Keratinocyte (primary cell): Measurements from ENCODE around the gene INSC. TPM values are rescaled to one million over a fixed set of nuclear protein-coding genes. Genes with fewer than 3 reads are reported as not detected.

ENCODE experiments used
- DNase-seq: peaks from one replicate; pipeline ENCODE4 v3.0.0-alpha.2; 2011; ENCODE audit warnings: low read depth, missing footprints, low spot score
- FAIRE-seq: peaks from 2 replicates; lab custom pipeline; 2011; peaks lifted over from hg19 to GRCh38; lab: Jason Lieb, UNC
- H2AFZ ChIP-seq: 2 replicates; pipeline ENCODE4 v1.6.0; 2012; ENCODE audit warnings: low read length, control low read depth, inconsistent platforms; ENCODE audit not compliant: control insufficient read depth
- H3K27ac ChIP-seq: 2 replicates; pipeline ENCODE4 v1.5.1; 2011; ENCODE audit warnings: low read length; ENCODE audit not compliant: control insufficient read depth, insufficient read depth
- H3K27me3 ChIP-seq: 3 replicates; pipeline ENCODE4 v1.6.0; 2011; ENCODE audit warnings: low read length; ENCODE audit not compliant: control insufficient read depth, insufficient read depth; ENCODE audit errors: extremely low read depth
- H3K36me3 ChIP-seq, 2 experiments: 2 replicates in 1 of 2; 3 replicates in 1 of 2; pipeline ENCODE4 v1.5.1; 2011; ENCODE audit warnings: low read length in 2 of 2, mild to moderate bottlenecking in 1 of 2; ENCODE audit not compliant: control insufficient read depth in 2 of 2, insufficient read depth in 2 of 2; ENCODE audit errors: extremely low read depth in 1 of 2
- H3K4me1 ChIP-seq: 3 replicates; pipeline ENCODE4 v1.5.1; 2011; ENCODE audit warnings: low read length; ENCODE audit not compliant: control insufficient read depth, insufficient read depth; ENCODE audit errors: extremely low read depth
- H3K4me2 ChIP-seq: 3 replicates; pipeline ENCODE4 v1.6.0; 2011; ENCODE audit warnings: low read depth, low read length; ENCODE audit not compliant: control insufficient read depth, insufficient read depth; ENCODE audit errors: extremely low read depth
- H3K4me3 ChIP-seq, 3 experiments: fragments of 200-600 bp in 1 of 3; sonication (generic) in 1 of 3; 2 replicates in 2 of 3; 3 replicates in 1 of 3; pipeline ENCODE4 v1.5.1; 2011 to 2016; ENCODE audit warnings: low read length in 3 of 3, mild to moderate bottlenecking in 3 of 3, control low read depth in 2 of 3, inconsistent platforms in 1 of 3, low read depth in 1 of 3, mixed read lengths in 1 of 3, mixed run types in 1 of 3, moderate library complexity in 1 of 3; ENCODE audit not compliant: control insufficient read depth in 2 of 3, insufficient read depth in 2 of 3; ENCODE audit errors: extremely low read depth in 1 of 3
- H3K79me2 ChIP-seq: 2 replicates; pipeline ENCODE4 v1.6.0; 2012; ENCODE audit warnings: low read length; ENCODE audit not compliant: control insufficient read depth, insufficient read depth
- H3K9ac ChIP-seq: 3 replicates; pipeline ENCODE4 v1.6.0; 2011; ENCODE audit warnings: low read length; ENCODE audit not compliant: control insufficient read depth, insufficient read depth; ENCODE audit errors: extremely low read depth
- H3K9me1 ChIP-seq: 3 replicates; pipeline ENCODE4 v1.6.0; 2011; ENCODE audit warnings: low read length; ENCODE audit not compliant: control insufficient read depth, insufficient read depth; ENCODE audit errors: extremely low read depth
- H3K9me3 ChIP-seq: 2 replicates; pipeline ENCODE4 v1.5.1; 2012; ENCODE audit warnings: low read depth, low read length; ENCODE audit not compliant: control insufficient read depth
- H4K20me1 ChIP-seq: 3 replicates; pipeline ENCODE4 v1.6.0; 2011; ENCODE audit warnings: low read length; ENCODE audit not compliant: control insufficient read depth, insufficient read depth; ENCODE audit errors: extremely low read depth
- EZH2 ChIP-seq: IDR thresholded peaks from one replicate; pipeline ENCODE4 v1.6.1; 2012; ENCODE audit warnings: inconsistent platforms, mild to moderate bottlenecking, low read length, moderate library complexity
- dilution Hi-C: fragments of 300-500 bp; cut with MboI; formaldehyde crosslinking; loops from one replicate; pipeline ENCODE4 v1.7.0; 2020; ENCODE audit warnings: low sequenced_read_pairs; ENCODE audit not compliant: extremely low pct_ligation_motif_present
- polyA plus RNA-seq, 5 experiments: library from polyadenylated mRNA; depleted of rRNA in 3 of 5; stranded (reverse) in 3 of 5; stranded (forward) in 1 of 5; unstranded in 1 of 5; fragments of >200 nt; gene quantifications; 1 replicate in 1 of 5; 2 replicates in 3 of 5; 3 replicates in 1 of 5; pipeline versions ENCODE4 v1.2.1 to v1.2.3, GENCODE V29; 2011 to 2012; ENCODE audit warnings: missing spikeins in 2 of 5, low read depth in 1 of 5, low replicate concordance in 1 of 5
- TF ChIP-seq, protein P1 (sequence below), 3 experiments: IDR thresholded peaks in 1 of 3; conservative IDR thresholded peaks in 1 of 3; optimal IDR thresholded peaks in 1 of 3; 2 replicates in 2 of 3; 3 replicates in 1 of 3; pipeline versions ENCODE3 to v1.5.1; 2011; ENCODE audit warnings: low read length in 3 of 3, mild to moderate bottlenecking in 3 of 3, moderate library complexity in 2 of 3, control low read depth in 1 of 3, inconsistent platforms in 1 of 3; ENCODE audit not compliant: insufficient read depth in 2 of 3; ENCODE audit errors: extremely low read depth in 1 of 3

The INSC gene
- polyA plus RNA-seq, 1 donor (not counting 4 experiments of a cell fraction or from before 2014, with no cell fraction given), result 0.13 TPM

DNA sequence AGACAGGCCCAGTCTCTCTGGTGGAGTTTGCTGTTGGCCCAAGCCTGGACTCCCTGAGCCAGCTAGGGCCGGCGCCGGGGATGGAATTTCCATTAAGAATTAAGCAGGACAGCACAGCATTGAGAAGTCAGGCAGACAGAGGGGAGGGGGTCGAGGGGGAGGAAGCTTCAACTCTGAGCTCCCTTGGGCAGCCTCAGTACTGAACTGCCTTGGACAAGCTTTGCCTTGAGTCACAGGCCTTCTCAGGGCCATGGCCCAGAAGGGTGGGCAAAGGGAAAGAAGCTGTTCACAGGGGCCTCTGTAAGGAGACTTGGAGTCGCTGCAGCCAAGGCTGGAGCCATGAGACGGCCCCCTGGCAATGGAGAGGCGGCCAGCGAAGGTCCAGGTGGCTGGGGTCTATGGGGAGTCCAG is 2.6 kb upstream of the INSC start:
- Histone ChIP-seq H3K9me3 (no peaks in the 10 kb centered on the region), H3K27me3 (peaks cover 13% of the 10 kb centered on the region), H3K4me3 (no peak overlapping the region), H3K27ac (no peak overlapping the region), H3K79me2 (no peaks in the 10 kb centered on the region), H3K4me2 (no peak overlapping the region), H3K4me1 (peaks cover 10% of the 10 kb centered on the region), H2AFZ (no peak overlapping the region), H3K36me3 (no peaks in the 10 kb centered on the region), H4K20me1 (no peaks in the 10 kb centered on the region), H3K9ac (no peak overlapping the region), H3K9me1 (no peaks in the 10 kb centered on the region)
- dilution Hi-C loops, result no loop called here
- TF ChIP-seq, protein P1, sequence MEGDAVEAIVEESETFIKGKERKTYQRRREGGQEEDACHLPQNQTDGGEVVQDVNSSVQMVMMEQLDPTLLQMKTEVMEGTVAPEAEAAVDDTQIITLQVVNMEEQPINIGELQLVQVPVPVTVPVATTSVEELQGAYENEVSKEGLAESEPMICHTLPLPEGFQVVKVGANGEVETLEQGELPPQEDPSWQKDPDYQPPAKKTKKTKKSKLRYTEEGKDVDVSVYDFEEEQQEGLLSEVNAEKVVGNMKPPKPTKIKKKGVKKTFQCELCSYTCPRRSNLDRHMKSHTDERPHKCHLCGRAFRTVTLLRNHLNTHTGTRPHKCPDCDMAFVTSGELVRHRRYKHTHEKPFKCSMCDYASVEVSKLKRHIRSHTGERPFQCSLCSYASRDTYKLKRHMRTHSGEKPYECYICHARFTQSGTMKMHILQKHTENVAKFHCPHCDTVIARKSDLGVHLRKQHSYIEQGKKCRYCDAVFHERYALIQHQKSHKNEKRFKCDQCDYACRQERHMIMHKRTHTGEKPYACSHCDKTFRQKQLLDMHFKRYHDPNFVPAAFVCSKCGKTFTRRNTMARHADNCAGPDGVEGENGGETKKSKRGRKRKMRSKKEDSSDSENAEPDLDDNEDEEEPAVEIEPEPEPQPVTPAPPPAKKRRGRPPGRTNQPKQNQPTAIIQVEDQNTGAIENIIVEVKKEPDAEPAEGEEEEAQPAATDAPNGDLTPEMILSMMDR (optimal IDR thresholded peaks at IDR 0.05 in 1 of 3, IDR thresholded peaks at IDR 0.05 in 1 of 3, conservative IDR thresholded peaks at IDR 0.05 in 1 of 3; ENCODE audit: extremely low read depth in 1 of 3, insufficient read depth in 2 of 3, low read length in 3 of 3), result no peak
- no peak for TF ChIP-seq EZH2
- FAIRE-seq, result no peak
- no peak for DNase-seq

DNA sequence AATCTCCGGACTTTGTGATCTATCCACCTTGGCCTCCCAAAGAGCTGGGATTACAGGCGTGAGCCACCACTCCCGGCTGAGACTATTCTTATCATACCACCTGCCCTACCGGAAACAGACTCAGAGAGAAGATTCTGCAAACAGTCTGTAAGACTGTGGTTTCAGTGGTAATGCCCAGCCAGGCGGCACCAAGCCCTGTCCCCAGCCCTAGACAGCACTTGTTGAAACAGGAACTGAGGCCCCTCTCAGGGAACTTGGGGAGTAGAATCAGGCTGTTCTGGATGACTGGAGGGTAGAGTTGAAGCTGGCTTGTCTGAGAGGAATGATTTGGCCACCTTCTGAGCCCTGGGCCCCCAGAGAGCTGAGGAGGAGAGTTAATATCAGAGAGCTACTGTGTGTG is 1.3 kb upstream of the INSC start:
- H3K9me1 ChIP-seq, result no peaks in the 10 kb centered on the region
- H3K9me3 ChIP-seq, result no peaks in the 10 kb centered on the region
- H2AFZ ChIP-seq, result no peak overlapping the region
- dilution Hi-C loops, result no loop called here
- no peak overlapping the region for H3K9ac ChIP-seq
- H3K4me3 ChIP-seq, result no peak overlapping the region
- TF ChIP-seq EZH2, result no peak
- TF ChIP-seq, protein P1 (optimal IDR thresholded peaks at IDR 0.05 in 1 of 3, IDR thresholded peaks at IDR 0.05 in 1 of 3, conservative IDR thresholded peaks at IDR 0.05 in 1 of 3; ENCODE audit: extremely low read depth in 1 of 3, insufficient read depth in 2 of 3, low read length in 3 of 3), result no peak
- FAIRE-seq (no peak), DNase-seq (no peak)
- H3K4me1 ChIP-seq, result no peaks in the 10 kb centered on the region
- no peak overlapping the region for H3K4me2 ChIP-seq
- no peaks in the 10 kb centered on the region for H4K20me1 ChIP-seq
- no peak overlapping the region for H3K27ac ChIP-seq
- H3K27me3 ChIP-seq, result peaks cover 13% of the 10 kb centered on the region
- no peaks in the 10 kb centered on the region for H3K79me2 ChIP-seq
- H3K36me3 ChIP-seq, result no peaks in the 10 kb centered on the region
